ENCODE measurements around the gene CDC25B. TPM values are rescaled to one million over a fixed set of nuclear protein-coding genes. Genes with fewer than 3 reads are reported as not detected.

CDC25B gene
- polyA plus RNA-seq, 1 donor = 34.3 TPM

DNA sequence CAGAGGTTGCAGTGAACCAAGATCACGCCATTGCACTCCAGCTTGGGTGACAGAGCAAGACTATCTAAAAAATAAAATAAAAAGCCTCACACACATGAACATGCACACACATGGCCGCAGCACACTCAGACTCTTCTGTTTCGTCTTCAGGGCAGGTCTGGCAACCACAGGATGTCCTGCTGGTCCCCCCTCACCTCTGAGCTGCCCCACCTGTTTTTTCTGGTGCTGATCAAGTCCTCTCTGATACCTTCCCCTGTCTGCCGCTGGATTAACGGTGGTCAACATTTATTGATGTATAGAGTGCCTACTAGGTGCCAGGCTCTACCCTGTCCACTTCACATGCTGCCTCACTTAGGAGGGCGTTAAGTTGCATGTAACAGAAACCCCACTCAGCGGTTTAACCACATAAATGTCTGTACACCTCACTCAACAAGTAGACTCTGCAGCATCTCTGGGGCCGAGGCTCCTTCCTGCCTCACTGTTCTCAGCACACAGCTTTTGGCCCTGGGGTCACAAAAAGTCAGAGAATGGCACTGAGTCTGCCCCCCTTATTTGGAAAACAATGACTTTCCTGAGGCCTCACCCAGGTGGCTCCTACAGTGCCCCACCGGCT, 19.7 kb downstream of the CDC25B start:
- H3K27ac ChIP-seq (ENCODE audit: low read length) = no peak overlapping the region
- DNase-seq = no peak
- 100% methylated on average over 1 of the region's 9 CpGs for WGBS (ENCODE audit: insufficient coverage, low lambda C conversion rate)
- no peaks in the 10 kb centered on the region for H3K36me3 ChIP-seq (ENCODE audit: control insufficient read depth, insufficient read depth, low read length)
- H3K27me3 ChIP-seq (ENCODE audit: control insufficient read depth, insufficient read depth, low read length) = no peaks in the 10 kb centered on the region
- no peak overlapping the region for H3K4me3 ChIP-seq (ENCODE audit: low read length)
- peaks cover 49% of the 10 kb centered on the region for H3K4me1 ChIP-seq (ENCODE audit: control insufficient read depth, insufficient read depth, low read length)
- H3K9me3 ChIP-seq (ENCODE audit: control insufficient read depth, low read depth, low read length) = no peaks in the 10 kb centered on the region

DNA sequence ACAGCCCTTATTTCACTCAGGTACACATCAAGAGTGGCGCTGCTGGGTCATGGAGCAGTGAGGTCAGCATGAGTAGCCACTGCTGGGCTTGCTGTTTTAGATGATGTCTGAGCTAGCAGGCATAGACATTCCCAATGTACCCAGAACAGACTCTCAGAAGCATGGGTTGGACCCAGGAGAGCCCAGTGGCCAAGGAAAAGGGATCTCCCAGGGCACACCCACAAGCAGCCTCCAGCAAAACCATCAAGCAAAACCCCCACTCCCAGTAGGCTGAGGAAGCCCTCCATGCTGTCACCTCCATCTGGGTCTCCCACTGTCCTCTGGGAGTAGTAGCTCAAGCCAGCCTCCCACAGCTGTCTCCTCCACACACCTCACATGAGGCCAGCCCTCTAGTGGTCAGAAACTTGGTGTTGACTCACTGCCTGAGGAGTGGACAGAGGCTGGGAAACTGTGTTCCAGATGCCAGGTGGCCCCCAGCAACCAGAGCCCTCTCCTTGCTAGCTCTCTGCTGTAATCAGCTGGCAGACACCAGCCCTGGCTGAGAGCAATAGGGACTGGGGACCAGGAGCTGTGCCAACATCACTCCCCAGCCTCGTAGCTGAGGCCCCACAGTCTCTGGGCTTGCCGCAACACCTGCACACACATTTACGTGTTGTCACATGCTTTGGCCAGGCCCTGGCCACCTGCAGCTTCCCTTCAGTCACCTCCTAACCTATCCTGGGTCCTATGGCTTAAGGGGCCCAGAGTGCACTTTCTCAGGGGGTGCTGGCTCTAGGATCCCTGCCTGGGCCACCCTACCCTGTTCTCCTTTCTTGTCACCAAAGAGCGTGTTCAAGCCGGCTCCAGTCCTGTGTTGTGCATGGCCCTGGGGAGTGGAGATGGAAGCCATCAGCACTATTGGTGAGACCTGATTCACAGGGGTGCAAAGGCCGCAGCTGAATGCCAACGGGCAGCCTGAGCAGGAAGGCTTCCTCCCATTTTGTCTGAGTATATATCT, 22.3 kb downstream of the CDC25B start:
- H3K4me1 ChIP-seq (ENCODE audit: control insufficient read depth, insufficient read depth, low read length) = peaks cover 32% of the 10 kb centered on the region
- peaks cover 11% of the 10 kb centered on the region for H3K36me3 ChIP-seq (ENCODE audit: control insufficient read depth, insufficient read depth, low read length)
- peak; percentile 71 to 74 for DNase-seq
- peak overlapping the region; percentile 19 for H3K27ac ChIP-seq (ENCODE audit: low read length)
- no peaks in the 10 kb centered on the region for H3K27me3 ChIP-seq (ENCODE audit: control insufficient read depth, insufficient read depth, low read length)
- H3K4me3 ChIP-seq (ENCODE audit: low read length) = no peak overlapping the region
- WGBS (ENCODE audit: insufficient coverage, low lambda C conversion rate) = no CpG with 5 or more reads among the region's 8 CpGs
- no peaks in the 10 kb centered on the region for H3K9me3 ChIP-seq (ENCODE audit: control insufficient read depth, low read depth, low read length)

DNA sequence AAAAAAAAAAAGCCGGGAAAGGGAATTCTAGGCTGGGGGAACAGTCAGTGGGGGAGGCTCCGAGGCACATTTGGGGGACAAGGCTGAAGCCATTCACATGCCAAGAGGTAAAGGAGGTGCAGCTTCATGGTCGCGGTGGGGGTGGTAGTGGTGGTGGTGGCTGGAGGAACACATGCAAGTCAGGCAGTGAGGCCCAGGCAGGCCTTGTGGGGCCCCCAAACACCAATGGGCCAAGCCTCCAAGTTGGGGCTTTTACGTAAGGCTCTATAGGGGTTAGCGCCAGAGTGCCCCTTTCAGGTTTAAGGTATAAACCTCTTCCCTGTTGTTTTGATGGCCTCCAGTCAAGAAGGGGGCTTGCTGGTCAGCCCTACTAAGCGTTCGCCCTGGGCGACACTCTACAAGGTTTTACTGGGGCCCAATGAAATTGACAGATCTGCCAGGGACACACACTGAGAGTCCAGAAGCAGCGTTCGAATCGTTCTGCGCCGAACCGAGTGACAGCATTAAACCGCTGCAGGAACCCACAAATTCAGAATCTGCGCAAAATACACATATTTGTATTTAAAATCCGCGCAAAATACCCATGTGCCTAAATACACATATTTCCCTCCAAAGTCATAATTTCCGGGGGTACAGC, 23.4 kb downstream of the CDC25B start:
- no peak for DNase-seq
- Histone ChIP-seq H3K9me3 (ENCODE audit: control insufficient read depth, low read depth, low read length) (no peaks in the 10 kb centered on the region), H3K4me1 (ENCODE audit: control insufficient read depth, insufficient read depth, low read length) (peaks cover 26% of the 10 kb centered on the region), H3K27me3 (ENCODE audit: control insufficient read depth, insufficient read depth, low read length) (no peaks in the 10 kb centered on the region), H3K27ac (ENCODE audit: low read length) (peak overlapping the region; percentile 94), H3K4me3 (ENCODE audit: low read length) (peak overlapping the region; percentile 76), H3K36me3 (ENCODE audit: control insufficient read depth, insufficient read depth, low read length) (peaks cover 21% of the 10 kb centered on the region)
- no CpG with 5 or more reads among the region's 20 CpGs for WGBS (ENCODE audit: insufficient coverage, low lambda C conversion rate)

DNA sequence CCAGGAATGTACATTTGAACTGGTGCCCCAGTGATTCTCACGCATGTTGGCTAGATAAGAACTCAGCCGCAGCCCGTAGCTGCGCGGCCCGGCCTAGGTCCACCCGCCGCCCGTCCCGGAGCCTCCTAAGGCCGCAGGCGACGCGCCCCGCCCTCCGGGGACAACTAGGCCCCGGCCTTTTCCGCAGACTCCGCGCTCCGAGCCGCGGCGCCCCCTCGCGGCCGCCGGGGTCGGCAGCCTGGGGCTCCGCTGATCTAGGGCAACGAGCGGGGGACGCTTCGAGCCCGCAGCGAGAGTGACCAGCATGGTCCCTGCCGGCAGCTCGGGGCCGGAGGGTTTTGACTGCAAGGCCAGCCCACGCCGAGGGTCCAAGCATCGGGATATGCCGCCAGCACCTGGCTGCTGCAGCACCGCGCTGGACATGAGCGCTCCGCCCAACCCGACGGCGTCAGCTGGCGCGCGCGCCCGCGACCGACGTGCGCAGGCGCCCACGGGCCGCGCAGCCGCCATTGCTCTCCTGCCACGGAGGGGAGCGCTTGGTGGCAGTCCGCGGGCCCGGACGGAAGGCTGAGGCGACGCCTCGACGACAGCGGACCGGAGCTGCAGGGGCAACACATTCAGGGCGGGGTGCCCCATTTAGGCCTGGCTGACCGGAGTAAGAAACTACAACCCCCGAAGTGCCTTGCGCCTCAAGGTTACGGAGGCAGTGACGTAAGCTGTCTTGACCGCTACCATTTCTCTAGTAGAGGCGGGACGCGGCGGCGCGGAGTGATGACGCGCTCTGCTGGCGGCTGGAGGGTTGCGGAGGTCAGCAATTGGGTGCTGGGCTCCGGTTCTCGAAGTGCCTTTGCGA, 24.2 kb downstream of the CDC25B start, which contains the start of gene AP5S1:
Gene AP5S1, plus strand, starts transcription at position 500 of the 853 bp plus-strand sequence. CDS start 1,571 bp downstream, outside the sequence.
- Histone ChIP-seq H3K36me3 (ENCODE audit: control insufficient read depth, insufficient read depth, low read length) (peaks cover 25% of the 10 kb centered on the region), H3K9me3 (ENCODE audit: control insufficient read depth, low read depth, low read length) (no peaks in the 10 kb centered on the region), H3K27me3 (ENCODE audit: control insufficient read depth, insufficient read depth, low read length) (no peaks in the 10 kb centered on the region), H3K4me3 (ENCODE audit: low read length) (peak within 1 kb of the TSS; percentile 76), H3K4me1 (ENCODE audit: control insufficient read depth, insufficient read depth, low read length) (peaks cover 22% of the 10 kb centered on the region), H3K27ac (ENCODE audit: low read length) (peak within 1 kb of the TSS; percentile 94)
- no CpG with 5 or more reads among the region's 96 CpGs for WGBS (ENCODE audit: insufficient coverage, low lambda C conversion rate)
- peak; percentile 96 to 98 for DNase-seq

DNA sequence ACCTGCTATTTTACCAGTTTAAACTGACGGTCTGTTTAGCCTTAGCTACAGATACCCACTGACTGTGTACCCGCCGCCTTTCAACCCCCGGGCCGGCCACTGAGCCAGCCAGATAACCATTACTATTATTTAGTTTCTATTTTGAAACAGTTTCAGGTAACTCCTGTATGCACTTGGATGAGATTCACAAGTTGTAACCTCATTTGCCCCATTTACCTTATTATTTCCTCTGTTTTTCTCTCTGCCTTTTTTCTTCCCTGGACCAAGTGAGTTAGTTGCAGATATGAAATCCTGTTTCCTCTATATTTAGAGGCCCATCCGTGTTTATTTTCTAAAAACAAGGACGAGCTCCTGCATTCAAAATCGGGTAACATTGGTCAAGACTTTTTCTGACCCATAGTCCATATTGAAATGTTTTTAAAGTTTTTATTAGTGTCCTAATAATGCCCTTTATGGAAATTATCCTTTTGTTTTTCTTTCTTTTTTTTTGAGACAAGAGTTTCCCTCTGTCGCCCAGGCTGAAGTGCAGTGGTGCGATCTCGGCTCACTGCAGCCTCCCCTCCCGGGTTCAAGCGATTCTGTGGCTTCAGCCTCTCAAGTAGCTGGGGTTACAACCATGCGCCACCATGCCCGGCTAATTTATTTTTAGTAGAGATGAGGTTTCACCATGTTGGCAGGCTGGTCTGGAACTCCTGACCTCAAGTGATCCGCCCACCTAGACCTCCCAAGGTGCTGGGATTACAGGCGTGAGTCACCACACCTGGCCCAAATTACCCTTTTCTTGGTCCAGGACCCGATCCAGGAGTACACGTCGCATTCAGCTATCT, 25.0 kb downstream of the CDC25B start:
- peaks cover 33% of the 10 kb centered on the region for H3K36me3 ChIP-seq (ENCODE audit: control insufficient read depth, insufficient read depth, low read length)
- 32% methylated on average over 6 of the region's 20 CpGs for WGBS (ENCODE audit: insufficient coverage, low lambda C conversion rate)
- no peaks in the 10 kb centered on the region for H3K27me3 ChIP-seq (ENCODE audit: control insufficient read depth, insufficient read depth, low read length)
- peaks cover 22% of the 10 kb centered on the region for H3K4me1 ChIP-seq (ENCODE audit: control insufficient read depth, insufficient read depth, low read length)
- H3K4me3 ChIP-seq (ENCODE audit: low read length) = peak overlapping the region; percentile 76
- H3K9me3 ChIP-seq (ENCODE audit: control insufficient read depth, low read depth, low read length) = no peaks in the 10 kb centered on the region
- H3K27ac ChIP-seq (ENCODE audit: low read length) = peak overlapping the region; percentile 94
- no peak for DNase-seq

DNA sequence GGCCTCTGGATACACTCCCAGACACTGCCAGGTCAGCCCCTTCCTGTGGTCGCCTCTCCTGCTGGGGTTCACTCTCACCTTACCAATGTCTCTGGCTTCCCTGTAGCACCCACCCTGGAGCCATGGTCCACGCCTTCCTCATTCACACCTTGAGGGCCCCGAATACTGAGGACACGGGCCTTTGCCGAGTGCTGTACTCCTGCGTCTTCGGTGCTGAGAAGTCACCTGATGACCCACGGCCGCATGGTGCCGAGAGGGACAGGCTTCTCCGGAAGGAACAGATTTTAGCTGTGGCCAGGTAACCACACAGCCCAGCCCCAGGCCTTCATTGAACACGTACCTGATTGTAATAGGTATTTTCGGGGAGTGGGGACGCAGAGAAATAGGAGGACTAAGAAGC, 25.9 kb downstream of the CDC25B start:
- peaks cover 22% of the 10 kb centered on the region for H3K4me1 ChIP-seq (ENCODE audit: control insufficient read depth, insufficient read depth, low read length)
- no peaks in the 10 kb centered on the region for H3K9me3 ChIP-seq (ENCODE audit: control insufficient read depth, low read depth, low read length)
- H3K4me3 ChIP-seq (ENCODE audit: low read length) = no peak overlapping the region
- no peak for DNase-seq
- no peaks in the 10 kb centered on the region for H3K27me3 ChIP-seq (ENCODE audit: control insufficient read depth, insufficient read depth, low read length)
- no peak overlapping the region for H3K27ac ChIP-seq (ENCODE audit: low read length)
- 83% methylated on average over 1 of the region's 14 CpGs for WGBS (ENCODE audit: insufficient coverage, low lambda C conversion rate)
- H3K36me3 ChIP-seq (ENCODE audit: control insufficient read depth, insufficient read depth, low read length) = peaks cover 41% of the 10 kb centered on the region

DNA sequence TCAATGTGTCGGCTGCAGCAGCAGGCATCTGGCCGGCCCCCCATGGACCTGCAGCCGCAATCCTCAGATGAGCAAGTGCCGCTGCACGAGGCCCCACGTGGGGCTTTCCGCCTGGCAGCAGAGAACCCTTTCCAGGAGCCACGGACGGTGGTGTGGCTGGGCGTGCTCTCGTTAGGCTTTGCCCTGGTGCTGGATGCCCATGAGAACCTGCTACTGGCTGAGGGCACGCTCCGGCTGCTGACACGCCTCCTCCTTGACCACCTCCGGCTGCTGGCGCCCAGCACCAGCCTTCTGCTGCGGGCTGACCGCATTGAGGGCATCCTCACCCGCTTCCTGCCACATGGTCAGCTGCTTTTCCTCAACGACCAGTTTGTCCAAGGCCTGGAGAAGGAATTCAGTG, 27.8 kb downstream of the CDC25B start:
- WGBS (ENCODE audit: insufficient coverage, low lambda C conversion rate) = no CpG with 5 or more reads among the region's 20 CpGs
- peaks cover 42% of the 10 kb centered on the region for H3K36me3 ChIP-seq (ENCODE audit: control insufficient read depth, insufficient read depth, low read length)

DNA sequence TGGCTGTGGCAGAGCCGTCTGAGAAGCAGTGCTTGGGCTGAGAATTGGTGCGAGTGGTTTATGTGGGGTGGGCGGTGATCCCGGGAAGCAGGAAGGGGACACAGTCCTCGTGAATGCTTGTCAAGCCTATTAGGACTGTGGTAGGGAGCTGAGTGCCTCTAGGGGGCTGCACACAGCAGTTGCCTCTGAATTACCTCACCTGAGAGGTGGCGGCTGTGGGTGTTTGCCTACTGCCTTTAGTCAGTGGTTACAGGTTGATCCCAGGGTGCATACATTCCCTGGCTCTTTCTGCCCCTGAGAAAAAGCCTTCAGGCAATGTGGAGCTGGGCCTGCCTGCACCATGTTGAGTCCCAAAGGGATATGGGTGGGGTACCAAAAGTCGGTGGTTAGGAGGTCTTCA, 29.4 kb downstream of the CDC25B start:
- no CpG with 5 or more reads among the region's 7 CpGs for WGBS (ENCODE audit: insufficient coverage, low lambda C conversion rate)
- H3K4me1 ChIP-seq (ENCODE audit: control insufficient read depth, insufficient read depth, low read length) = peaks cover 4% of the 10 kb centered on the region
- H3K27me3 ChIP-seq (ENCODE audit: control insufficient read depth, insufficient read depth, low read length) = no peaks in the 10 kb centered on the region
- H3K36me3 ChIP-seq (ENCODE audit: control insufficient read depth, insufficient read depth, low read length) = peaks cover 42% of the 10 kb centered on the region
- H3K9me3 ChIP-seq (ENCODE audit: control insufficient read depth, low read depth, low read length) = no peaks in the 10 kb centered on the region
- no peak overlapping the region for H3K4me3 ChIP-seq (ENCODE audit: low read length)
- DNase-seq = no peak
- H3K27ac ChIP-seq (ENCODE audit: low read length) = no peak overlapping the region

More for the DNA sequence above, 27.8 kb downstream of the CDC25B start:
- no peaks in the 10 kb centered on the region for H3K9me3 ChIP-seq (ENCODE audit: control insufficient read depth, low read depth, low read length)
- DNase-seq = no peak
- no peak overlapping the region for H3K4me3 ChIP-seq (ENCODE audit: low read length)
- no peak overlapping the region for H3K27ac ChIP-seq (ENCODE audit: low read length)
- H3K4me1 ChIP-seq (ENCODE audit: control insufficient read depth, insufficient read depth, low read length) = peaks cover 13% of the 10 kb centered on the region
- H3K27me3 ChIP-seq (ENCODE audit: control insufficient read depth, insufficient read depth, low read length) = no peaks in the 10 kb centered on the region

DNA sequence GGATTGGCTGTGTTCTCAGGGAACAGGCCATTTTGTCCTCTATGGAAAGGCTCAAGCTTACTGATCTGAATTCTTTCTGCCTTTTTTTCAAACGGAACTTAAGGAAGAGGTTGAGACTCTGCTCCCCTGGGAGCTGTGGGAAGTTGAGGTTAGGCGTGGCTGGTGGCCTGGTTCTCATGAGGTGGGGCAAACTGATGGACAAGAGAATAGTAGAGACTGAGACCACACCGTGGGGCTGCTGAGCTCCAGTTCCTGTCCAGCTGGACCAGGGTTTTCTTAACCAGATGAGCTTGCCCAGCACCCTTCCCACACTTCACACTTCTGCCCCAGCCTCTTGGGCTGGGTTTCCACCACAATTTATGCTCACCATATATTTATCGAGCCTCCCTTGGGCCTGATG, 30.3 kb downstream of the CDC25B start:
- H3K4me1 ChIP-seq (ENCODE audit: control insufficient read depth, insufficient read depth, low read length) = peaks cover 2% of the 10 kb centered on the region
- no peaks in the 10 kb centered on the region for H3K27me3 ChIP-seq (ENCODE audit: control insufficient read depth, insufficient read depth, low read length)
- H3K9me3 ChIP-seq (ENCODE audit: control insufficient read depth, low read depth, low read length) = no peaks in the 10 kb centered on the region
- no peak overlapping the region for H3K4me3 ChIP-seq (ENCODE audit: low read length)
- no CpG with 5 or more reads among the region's 4 CpGs for WGBS (ENCODE audit: insufficient coverage, low lambda C conversion rate)
- H3K36me3 ChIP-seq (ENCODE audit: control insufficient read depth, insufficient read depth, low read length) = peaks cover 42% of the 10 kb centered on the region
- no peak overlapping the region for H3K27ac ChIP-seq (ENCODE audit: low read length)
- DNase-seq = no peak
